ENCODE results near the gene TANK. TPM values are rescaled to one million over a fixed set of nuclear protein-coding genes. Genes with fewer than 3 reads are reported as not detected.

TANK gene
- polyA plus RNA-seq, 1 donor from 2014 or later: 58.1 TPM

DNA sequence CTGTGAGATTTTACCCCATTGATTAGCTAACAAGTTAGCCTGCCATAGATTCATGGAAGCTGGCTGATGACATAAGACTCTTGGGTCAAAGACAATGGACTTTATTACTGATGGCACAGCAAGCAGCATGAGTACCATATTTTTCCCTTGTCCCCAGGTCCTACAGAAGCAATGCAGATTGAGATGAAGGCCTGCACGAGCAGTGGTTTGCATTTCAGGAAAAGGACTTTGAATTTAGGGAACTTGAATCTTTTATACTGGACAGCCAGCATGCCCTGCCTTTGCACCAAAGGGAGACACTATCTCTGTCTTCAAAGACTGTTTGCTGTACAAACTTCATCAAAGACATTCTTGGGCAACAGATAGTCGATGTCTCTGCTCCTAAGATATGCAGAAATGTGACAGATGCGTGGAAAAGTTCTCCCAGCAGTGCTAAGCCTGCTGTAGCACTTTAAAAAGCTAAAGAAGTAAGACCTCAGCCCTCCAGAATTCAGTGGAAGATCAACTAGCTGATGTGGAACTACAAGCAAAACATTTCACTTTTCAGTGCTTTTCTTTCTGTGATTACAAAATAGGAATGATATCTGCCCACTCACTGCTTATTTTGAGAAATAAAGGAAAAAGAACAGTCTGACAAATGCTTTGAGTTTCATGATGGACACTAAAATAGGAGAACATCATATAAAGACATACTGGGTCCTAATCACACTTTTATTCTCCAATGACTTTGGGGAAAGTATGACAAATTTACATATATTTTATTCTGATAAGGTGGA is 44.4 kb upstream of the TANK start:
- no peaks in the 10 kb centered on the region for H3F3A ChIP-seq (ENCODE audit: insufficient read depth, low read length, poor library complexity, severe bottlenecking)
- H3K4me2 ChIP-seq (ENCODE audit: low read length): no peak overlapping the region
- no peaks in the 10 kb centered on the region for H3K9me3 ChIP-seq (ENCODE audit: low read length)
- H3K9ac ChIP-seq (ENCODE audit: low read length): no peak overlapping the region
- no peak overlapping the region for H2AFZ ChIP-seq (ENCODE audit: low read depth, low read length)
- TF ChIP-seq POLR2AphosphoS5 (IDR thresholded peaks at IDR 0.05): no peak
- no peak for TF ChIP-seq MXI1 (conservative IDR thresholded peaks at IDR 0.05; ENCODE audit: poor library complexity, severe bottlenecking)
- TF ChIP-seq, protein P1, sequence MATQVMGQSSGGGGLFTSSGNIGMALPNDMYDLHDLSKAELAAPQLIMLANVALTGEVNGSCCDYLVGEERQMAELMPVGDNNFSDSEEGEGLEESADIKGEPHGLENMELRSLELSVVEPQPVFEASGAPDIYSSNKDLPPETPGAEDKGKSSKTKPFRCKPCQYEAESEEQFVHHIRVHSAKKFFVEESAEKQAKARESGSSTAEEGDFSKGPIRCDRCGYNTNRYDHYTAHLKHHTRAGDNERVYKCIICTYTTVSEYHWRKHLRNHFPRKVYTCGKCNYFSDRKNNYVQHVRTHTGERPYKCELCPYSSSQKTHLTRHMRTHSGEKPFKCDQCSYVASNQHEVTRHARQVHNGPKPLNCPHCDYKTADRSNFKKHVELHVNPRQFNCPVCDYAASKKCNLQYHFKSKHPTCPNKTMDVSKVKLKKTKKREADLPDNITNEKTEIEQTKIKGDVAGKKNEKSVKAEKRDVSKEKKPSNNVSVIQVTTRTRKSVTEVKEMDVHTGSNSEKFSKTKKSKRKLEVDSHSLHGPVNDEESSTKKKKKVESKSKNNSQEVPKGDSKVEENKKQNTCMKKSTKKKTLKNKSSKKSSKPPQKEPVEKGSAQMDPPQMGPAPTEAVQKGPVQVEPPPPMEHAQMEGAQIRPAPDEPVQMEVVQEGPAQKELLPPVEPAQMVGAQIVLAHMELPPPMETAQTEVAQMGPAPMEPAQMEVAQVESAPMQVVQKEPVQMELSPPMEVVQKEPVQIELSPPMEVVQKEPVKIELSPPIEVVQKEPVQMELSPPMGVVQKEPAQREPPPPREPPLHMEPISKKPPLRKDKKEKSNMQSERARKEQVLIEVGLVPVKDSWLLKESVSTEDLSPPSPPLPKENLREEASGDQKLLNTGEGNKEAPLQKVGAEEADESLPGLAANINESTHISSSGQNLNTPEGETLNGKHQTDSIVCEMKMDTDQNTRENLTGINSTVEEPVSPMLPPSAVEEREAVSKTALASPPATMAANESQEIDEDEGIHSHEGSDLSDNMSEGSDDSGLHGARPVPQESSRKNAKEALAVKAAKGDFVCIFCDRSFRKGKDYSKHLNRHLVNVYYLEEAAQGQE (IDR thresholded peaks at IDR 0.05; ENCODE audit: borderline replicate concordance): no peak
- no peak for TF ChIP-seq EZH2 (IDR thresholded peaks at IDR 0.05; ENCODE audit: borderline replicate concordance, insufficient read depth, low read length, poor library complexity, severe bottlenecking)
- no peak for TF ChIP-seq TAF1 (IDR thresholded peaks at IDR 0.05; ENCODE audit: low read depth)
- no peak for TF ChIP-seq RAD21 (conservative IDR thresholded peaks at IDR 0.05)
- TF ChIP-seq, protein P2, sequence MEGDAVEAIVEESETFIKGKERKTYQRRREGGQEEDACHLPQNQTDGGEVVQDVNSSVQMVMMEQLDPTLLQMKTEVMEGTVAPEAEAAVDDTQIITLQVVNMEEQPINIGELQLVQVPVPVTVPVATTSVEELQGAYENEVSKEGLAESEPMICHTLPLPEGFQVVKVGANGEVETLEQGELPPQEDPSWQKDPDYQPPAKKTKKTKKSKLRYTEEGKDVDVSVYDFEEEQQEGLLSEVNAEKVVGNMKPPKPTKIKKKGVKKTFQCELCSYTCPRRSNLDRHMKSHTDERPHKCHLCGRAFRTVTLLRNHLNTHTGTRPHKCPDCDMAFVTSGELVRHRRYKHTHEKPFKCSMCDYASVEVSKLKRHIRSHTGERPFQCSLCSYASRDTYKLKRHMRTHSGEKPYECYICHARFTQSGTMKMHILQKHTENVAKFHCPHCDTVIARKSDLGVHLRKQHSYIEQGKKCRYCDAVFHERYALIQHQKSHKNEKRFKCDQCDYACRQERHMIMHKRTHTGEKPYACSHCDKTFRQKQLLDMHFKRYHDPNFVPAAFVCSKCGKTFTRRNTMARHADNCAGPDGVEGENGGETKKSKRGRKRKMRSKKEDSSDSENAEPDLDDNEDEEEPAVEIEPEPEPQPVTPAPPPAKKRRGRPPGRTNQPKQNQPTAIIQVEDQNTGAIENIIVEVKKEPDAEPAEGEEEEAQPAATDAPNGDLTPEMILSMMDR (IDR thresholded peaks at IDR 0.05; ENCODE audit: poor library complexity, severe bottlenecking): no peak
- TF ChIP-seq SMC3 (conservative IDR thresholded peaks at IDR 0.05; ENCODE audit: poor library complexity): no peak
- TF ChIP-seq EP300 (conservative IDR thresholded peaks at IDR 0.05; ENCODE audit: poor library complexity, severe bottlenecking): no peak
- H3K27ac ChIP-seq (ENCODE audit: low read length): no peak overlapping the region
- H3K36me3 ChIP-seq (ENCODE audit: insufficient read depth, low read length): no peaks in the 10 kb centered on the region
- no peak overlapping the region for H3K4me3 ChIP-seq (ENCODE audit: low read length)
- no peaks in the 10 kb centered on the region for H3K79me2 ChIP-seq (replicated peaks; ENCODE audit: insufficient read depth, low read length)
- H4K20me1 ChIP-seq (ENCODE audit: insufficient read depth): no peaks in the 10 kb centered on the region
- H3K9me2 ChIP-seq (ENCODE audit: insufficient read depth, low read length): no peaks in the 10 kb centered on the region
- no peaks in the 10 kb centered on the region for H3K27me3 ChIP-seq (ENCODE audit: insufficient read depth, low read depth, low read length)

DNA sequence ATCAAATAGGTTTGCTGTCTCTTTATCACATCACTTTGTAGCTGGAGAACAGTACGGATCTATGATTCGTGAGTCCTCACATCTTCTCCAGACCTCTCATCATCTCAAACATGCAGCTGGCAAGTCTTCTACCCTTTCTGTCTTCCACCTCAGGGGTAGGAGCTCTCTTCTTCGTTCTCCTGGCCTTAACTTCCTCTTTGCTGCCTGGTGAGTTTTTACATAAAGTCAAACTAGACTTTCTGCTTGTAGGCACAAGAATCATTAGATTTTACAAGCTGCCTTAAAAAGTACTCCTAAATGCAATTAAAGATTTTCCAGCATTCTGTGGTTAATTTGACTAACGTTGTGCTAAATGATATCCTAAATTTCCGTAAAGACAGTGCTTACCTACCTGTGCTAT is 43.7 kb upstream of the TANK start:
- Histone ChIP-seq H3K79me2 (replicated peaks; ENCODE audit: insufficient read depth, low read length) (no peaks in the 10 kb centered on the region), H3K9ac (ENCODE audit: low read length) (no peak overlapping the region), H3K4me3 (ENCODE audit: low read length) (no peak overlapping the region), H2AFZ (ENCODE audit: low read depth, low read length) (no peak overlapping the region), H3K27ac (ENCODE audit: low read length) (no peak overlapping the region), H3K9me3 (ENCODE audit: low read length) (no peaks in the 10 kb centered on the region), H3K36me3 (ENCODE audit: insufficient read depth, low read length) (no peaks in the 10 kb centered on the region), H3K4me2 (ENCODE audit: low read length) (no peak overlapping the region), H4K20me1 (ENCODE audit: insufficient read depth) (no peaks in the 10 kb centered on the region), H3F3A (ENCODE audit: insufficient read depth, low read length, poor library complexity, severe bottlenecking) (no peaks in the 10 kb centered on the region), H3K27me3 (ENCODE audit: insufficient read depth, low read depth, low read length) (no peaks in the 10 kb centered on the region), H3K9me2 (ENCODE audit: insufficient read depth, low read length) (no peaks in the 10 kb centered on the region)
- no peak for TF ChIP-seq POLR2AphosphoS5 (IDR thresholded peaks at IDR 0.05)
- no peak for TF ChIP-seq MXI1 (conservative IDR thresholded peaks at IDR 0.05; ENCODE audit: poor library complexity, severe bottlenecking)
- no peak for TF ChIP-seq SMC3 (conservative IDR thresholded peaks at IDR 0.05; ENCODE audit: poor library complexity)
- TF ChIP-seq RAD21 (conservative IDR thresholded peaks at IDR 0.05): no peak
- TF ChIP-seq TAF1 (IDR thresholded peaks at IDR 0.05; ENCODE audit: low read depth): no peak
- TF ChIP-seq EP300 (conservative IDR thresholded peaks at IDR 0.05; ENCODE audit: poor library complexity, severe bottlenecking): no peak
- TF ChIP-seq EZH2 (IDR thresholded peaks at IDR 0.05; ENCODE audit: borderline replicate concordance, insufficient read depth, low read length, poor library complexity, severe bottlenecking): no peak
- TF ChIP-seq, protein P2 (IDR thresholded peaks at IDR 0.05; ENCODE audit: poor library complexity, severe bottlenecking): no peak
- TF ChIP-seq, protein P1 (IDR thresholded peaks at IDR 0.05; ENCODE audit: borderline replicate concordance): no peak
